Stimulated activated CD8-positive, alpha-beta memory T cell treated with anti-CD3 and anti-CD28 coated beads, Interleukin-7, amount 100 ng/mL, for 24 hours (primary cell): ENCODE measurements around the gene C17orf50.

Experiments
- DNase-seq: peaks from one replicate; pipeline ENCODE4 v3.0.0-alpha.2; 2020; ENCODE audit warnings: low read depth

C17orf50 gene

DNA sequence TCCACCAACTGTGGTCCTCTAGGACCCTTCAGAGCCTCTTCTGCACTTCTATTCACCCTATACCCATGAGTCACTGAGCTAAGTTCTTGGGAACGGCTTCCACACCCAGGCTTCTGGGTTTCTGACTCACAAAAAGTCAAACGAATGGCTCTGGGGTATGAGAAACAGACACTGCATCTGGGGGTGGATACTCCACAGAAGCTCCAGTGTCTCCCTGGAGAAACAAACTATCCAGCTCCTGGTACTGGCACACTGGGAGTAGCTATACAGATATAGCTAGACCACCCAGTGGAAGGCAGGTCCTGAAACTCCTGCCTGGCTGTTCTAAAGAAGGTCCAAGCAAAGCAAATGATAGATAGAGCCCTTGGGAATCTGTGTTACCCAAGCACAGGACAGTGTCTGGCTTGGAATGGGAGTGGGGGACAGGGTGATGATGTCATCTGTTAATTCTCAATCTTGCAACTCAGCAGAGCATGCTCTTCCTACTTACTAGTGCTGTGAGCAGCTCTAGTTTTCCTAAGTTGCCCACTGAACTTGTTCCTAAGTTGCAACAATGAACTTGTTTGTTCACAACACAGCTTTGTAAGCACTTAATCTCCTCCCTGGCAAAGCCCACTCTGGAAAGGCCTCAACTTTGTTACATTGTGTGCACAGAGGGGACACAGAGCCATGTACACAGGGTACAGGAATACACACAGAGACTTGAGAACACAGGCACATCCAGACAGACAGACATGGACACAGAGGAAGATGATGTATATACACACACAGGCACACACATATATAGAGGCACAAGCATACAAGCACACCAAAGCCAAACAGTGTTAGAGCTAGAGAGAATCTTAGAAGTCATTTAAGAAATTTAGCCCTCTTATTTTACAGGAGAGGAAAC is 28.0 kb downstream of the C17orf50 start:
- no peak for DNase-seq

DNA sequence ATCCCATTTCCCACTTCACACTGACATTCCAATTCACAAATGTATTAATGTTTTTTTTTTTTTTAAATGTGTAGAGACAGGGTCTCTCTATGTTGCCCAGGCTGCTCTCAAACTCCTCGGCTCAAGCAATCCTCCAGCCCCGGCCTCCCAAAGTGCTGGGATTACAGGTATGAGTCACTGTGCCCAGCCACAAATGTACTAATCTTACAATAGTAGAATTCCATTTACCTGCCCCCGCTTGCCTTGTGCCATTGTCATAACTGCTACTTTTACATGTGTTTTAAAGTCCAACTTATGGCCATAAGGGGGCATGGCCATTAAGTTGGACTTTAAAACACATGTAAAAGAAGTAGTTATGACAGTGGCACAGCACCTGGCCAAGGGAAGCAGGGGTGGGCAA is 30.2 kb downstream of the C17orf50 start:
- DNase-seq, result no peak

DNA sequence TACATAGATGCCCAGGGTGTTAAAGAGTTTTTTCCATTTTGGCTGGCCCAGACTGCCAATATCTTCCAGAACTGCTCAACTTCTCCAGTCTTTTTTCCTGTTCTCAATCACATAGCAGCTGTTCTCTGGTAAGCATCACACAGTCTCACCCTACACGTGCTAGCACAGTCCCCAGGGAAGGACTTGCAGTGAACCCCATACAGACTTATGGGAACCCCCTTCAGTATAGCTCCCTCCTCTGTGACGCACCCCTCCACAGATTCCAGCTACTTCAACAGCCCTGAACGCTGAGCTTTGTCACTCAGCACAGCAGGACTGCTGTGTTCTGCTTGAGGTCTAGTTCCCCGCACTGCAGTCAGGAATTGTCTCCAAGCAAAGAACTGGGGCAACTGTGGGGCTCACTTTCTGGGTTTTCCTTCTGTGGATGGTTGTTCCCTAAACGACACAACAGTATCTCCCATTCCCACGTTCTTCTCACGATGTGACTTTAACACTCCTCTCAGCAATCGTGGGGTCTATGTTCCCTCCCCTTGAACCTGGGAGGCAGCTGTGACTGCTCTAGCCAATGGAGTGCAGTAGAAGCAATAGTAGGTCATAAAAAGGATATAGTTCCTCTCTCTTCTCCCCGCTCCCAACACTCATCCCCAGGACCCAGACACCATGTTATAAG is 31.1 kb downstream of the C17orf50 start:
- DNase-seq, result no peak

DNA sequence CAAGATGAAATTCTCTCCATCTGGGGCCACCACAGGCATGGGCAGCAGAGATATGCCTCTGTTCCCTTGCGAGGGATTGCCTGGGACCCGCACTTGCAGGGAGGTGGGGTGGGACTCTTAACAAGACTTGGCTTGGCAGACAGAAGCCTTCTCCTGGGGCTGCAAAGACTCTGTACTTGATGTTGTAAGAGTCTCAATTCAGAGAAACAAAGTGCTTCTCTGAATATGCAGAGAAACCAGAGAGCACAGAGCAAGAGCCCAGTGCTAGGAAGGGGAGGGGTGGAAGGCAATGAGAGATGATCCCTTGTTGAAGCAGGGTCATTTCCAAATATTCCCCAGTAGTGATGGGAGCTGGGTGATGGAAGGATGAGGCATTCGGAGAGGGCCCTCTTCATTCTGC is 32.6 kb downstream of the C17orf50 start:
- DNase-seq, result no peak

DNA sequence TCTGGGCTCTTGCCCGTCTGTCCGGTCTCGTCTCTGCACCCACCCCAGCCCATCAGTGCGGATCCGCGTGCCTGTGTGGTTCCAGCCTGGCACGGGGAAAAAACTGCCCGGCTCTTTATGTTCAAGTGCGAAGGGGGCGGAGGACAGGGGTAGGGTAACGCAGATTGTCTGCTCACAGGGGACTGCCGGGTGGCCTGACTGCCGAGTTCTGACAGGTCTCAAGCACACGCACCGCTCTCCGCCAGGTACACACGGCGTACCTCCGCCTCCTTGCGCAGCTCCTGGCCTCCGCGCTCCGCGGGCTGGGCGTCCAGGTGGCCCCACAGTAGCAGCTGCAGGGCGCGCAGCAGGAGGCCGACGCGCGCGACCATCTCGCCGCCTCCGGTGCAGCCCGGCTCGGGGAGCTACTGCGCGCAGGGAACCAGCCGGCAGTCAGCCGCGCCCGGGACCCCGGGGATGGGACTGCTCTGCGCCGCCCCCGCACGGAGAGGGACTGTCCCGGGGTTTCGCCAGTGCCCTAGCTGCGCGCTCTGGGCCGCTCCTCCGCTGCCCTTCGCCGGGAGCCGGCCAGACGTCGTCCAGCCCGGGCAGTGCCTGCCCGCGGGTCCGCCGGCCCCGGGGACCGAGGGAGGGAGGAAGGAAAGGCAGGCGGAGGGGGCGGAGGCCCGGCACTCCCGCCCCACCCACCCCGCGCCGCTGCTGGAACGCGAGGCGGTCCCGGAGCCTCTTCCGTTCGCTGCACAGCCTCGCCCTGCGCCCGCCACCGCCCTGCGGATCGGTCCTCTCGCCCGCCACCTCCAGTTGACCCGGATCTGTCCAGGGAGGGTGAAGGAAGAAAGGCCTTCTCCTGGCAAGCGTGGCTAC is 34.6 kb downstream of the C17orf50 start, which contains the start of gene MMP28:
MMP28 (minus strand) TSS at position 635 of the 864 bp plus-strand sequence; CDS start at position 371, 264 bp downstream.
- DNase-seq, result no peak

DNA sequence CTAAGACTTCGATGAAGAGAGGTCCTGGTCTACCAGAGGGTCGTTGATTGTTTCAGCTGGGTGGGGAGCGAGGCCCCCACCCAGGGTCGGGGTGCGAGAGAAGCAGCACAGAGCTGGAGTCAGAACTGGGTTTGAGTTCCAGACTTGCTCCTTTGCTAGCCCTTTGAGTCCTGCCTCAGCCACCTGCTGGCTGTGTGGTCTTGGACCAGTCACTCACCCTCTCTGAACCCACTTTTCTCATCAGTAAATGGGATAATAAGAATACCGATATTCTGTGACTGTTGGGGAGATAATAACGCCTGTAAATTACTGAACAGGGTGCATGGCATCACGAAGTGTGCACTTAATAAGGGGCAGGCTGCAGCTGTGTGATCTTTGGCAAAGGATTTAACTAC is 35.2 kb downstream of the C17orf50 start:
- no peak for DNase-seq

DNA sequence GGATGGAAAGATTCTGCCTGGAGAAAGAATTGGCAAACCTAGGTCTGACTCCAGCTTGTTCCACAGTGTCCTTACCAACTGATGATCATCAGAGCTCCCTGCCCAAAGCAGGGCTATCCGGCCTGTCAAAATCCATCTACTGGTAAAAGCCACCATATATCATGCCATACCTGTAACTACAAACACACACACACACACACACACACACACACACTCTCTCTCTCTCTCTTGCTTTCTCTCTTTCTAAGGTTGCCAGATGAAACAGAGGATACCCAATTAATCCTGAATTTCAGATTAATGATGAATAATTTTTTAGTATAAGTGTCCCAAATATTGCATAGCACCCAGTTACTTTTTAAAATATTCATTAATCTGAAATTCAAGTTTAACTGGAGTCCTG is 36.3 kb downstream of the C17orf50 start:
- DNase-seq, result no peak

DNA sequence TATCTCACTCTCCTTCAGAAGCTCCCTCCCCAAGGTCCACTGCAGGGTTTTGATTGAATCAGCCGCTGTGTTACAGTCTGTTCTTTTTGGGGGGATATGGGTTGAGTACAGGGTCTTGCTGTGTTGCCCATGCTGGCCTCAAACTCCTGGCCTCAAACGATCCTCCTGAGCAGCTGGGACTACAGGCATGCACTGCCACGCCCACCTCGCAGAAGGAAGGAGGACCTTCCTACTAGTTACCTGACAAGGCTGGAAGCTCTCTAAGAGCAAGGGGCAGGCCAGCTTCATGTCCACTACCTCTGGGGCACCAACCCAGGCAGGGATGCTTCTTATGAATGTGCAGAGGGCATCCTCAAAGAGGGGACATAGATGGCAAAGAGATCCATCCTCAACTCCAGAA is 36.7 kb downstream of the C17orf50 start:
- DNase-seq, result no peak

DNA sequence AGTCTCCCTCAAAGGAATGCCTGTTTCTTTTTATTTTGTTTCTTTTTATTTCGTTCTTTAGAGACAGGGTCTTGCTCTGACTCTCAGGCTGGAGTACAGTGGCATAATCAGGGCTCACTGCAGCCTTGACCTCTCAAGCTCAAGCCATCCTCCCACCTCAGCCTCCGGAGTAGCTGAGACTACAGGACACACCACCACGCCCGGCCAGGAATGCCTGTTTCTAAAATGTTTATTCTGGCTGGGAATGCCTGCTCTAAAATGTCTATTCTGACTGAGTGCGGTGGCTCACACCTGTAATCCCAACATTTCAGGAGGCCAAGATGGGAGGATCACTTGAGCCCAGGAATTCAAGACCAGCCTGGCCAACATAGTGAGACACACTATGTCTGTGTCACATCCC is 37.2 kb downstream of the C17orf50 start:
- no peak for DNase-seq

DNA sequence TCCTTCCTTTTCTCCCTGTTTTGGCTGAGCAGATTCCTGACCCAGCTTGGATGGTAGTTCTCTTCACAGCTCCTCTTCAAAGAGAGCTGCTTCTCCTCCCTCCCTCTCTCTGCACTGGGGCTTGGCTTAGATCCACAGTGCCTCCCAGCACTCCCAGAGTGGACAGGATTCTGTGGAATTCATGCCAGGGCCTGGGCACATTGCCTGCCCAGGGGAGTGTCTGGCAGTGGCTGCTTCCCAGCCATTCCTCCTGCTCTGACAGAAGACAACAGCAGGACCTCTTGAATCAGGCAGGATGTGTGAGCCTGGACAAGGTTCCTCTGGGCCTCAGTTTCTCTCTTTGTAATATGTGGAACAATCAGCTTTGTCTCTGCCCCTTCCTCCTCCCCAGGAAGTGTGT is 39.3 kb downstream of the C17orf50 start:
- DNase-seq, result no peak

DNA sequence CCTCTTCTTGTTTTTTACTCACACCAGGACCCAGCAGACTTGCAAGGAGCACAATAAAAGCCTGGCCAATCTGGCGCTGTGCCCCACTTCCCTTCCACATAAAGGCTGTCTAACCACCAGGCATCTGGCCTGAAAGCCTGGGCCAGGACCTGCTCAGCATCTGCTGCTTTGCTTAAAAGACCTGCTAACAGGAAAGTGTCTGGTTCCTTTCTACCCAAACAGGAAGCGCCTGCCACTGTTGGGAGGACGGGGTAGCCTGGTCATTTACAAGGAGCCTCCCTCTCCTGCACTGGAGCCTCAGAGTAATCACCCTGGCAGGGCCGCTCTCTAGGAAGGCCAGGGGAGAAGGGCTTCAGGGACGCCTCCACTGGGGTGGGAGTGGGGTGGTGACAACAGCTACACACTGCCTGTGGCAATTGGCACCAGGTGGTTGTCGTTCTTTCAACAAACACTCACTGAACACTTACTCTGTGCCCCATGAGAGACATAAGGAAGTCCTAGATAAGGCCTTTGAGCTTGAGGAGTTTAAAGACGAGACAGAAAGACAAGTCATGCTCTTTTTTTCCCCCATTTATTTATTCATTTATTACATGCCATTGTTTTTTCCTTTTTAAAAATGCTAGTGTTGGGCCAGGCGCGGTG is 41.0 kb downstream of the C17orf50 start:
- DNase-seq, result no peak

DNA sequence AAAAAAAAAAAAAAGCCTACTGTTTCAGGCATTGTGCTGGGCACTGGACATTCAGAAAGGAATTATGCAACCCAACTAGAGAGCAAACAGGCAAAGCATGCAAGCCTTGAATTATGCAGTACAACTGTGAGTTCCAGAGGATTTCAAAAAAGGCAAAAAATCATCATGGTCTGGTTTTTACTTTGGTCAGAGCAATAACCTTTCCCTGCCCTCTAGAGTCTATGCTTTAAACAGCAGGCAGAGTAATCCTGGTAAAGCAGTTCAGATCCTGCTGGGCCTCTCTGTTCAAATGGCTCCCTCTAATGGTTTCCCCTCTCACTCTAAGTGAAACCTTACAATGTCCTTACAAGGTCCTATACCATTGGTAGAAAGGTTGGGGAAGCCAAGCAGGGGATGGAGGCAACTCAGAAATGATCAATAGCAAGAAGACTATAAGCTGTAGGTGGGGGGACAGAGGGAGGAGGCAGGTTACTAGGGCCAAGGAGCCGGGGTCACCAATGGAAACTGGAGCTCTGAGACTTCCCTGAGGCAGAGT is 44.0 kb downstream of the C17orf50 start:
- no peak for DNase-seq

DNA sequence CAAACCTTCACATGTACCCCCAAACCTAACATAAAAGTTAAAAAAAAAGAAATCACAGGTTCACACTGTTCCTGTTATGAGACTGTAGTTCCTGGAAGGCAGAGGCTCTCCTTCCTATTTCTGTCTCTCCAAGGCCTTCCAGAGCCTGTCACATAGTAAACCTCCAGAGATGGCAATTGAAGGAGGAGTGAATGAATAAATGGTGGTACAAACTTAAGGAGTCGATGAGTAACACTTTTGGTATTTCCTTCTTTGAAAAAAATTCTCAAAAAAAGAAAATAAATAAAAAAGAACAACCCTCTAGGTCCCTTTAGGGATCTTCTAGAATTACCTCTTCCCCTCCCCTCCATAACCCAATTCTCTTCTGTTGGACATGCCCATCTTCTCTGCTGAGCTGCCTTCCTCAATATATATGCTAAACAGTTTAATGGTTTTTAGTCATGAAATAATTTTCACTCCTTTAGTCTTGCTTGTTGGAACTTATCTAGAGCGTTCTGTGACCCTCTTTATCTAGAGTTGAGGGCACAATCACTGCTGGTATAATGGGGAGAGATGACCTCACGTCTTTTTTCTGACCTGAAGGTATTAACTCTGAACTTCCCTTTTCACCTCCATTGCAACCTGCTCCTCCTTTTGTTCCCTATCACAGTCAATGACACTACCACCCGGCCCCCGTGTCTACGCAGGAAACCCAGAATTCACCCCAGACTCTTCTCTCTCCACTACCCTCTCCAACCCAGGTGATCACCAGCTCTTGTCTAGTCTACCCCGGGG is 46.9 kb downstream of the C17orf50 start:
- no peak for DNase-seq

DNA sequence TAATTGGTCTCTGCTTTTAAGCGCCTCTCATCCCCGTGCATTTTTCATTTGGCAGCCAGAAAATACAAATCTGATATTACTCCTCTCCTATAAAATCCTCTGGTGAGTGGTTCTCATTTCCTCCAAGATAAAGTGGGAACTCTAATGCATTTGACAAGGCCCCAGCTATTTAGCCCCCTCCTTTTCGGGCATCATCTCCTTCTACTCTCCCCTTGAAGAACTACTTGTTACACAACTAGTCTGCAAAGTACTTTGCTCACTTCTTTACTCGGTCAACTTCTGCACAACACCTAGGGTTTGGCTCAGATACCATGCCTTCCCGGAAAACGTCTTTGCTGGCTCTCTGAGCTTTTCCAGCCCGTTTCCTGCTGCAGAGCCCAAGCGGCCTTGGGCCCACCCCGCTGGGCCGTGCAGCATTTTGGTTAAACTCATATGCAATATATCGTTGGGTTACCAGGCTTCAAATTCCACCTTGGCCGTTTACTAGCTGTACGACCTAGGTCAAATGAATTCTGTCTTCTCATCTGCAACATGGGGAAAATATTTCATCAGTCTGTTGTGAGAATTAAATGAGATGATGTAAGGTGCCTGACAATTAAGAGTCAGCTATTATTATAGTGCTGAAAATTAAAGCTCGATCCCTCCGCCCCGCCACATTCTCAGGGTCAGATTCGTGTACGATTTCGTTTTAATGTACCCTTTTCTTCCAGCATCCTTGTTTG is 47.7 kb downstream of the C17orf50 start:
- no peak for DNase-seq

DNA sequence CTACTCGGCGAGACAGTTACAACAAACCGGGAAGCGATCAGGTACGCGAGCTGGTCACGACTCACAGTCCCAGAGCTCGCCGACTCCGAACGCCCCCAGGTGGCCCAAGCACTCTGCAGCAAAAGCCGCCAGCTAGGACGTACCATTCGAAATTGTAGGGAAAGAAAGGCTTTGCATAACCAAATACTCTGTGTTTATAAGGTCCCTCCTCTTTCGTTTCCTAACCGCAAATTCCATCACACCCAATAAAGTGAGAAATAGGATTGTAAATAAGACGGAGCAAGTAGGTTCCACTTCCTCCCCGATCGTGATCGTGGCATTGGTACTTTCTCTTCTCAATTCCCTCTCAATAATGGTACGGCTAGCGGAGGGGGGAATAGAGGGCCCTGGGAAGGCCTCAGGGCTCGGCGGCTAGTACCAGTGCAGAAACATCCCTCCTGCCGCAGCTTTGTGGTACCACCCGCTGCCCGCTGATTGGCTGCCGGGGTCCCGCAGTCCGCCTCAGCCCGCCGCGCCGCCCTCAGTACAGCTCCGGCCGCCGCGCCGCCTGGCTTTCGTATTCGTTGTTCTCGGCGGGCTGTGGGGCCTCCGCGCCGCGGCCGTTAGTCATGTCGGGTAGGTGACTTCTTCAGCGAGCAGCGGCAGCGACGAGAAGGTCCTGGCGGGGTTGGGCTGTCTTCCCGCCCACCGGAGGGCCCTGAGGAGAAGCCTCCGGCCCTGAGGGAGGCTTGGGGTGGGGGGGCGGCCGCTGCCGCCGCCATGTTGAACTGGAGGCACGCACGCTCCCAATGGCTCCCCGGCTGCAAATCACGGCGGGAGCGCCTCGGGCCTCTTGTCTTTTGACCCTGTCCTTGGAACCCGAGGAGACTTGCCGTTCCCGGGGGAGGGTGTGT is 48.5 kb downstream of the C17orf50 start, which contains the start of gene TAF15:
TAF15 (plus strand) TSS at position 523 of the 893 bp plus-strand sequence; CDS start at position 609, 86 bp downstream.
- DNase-seq, result peak; percentile 89

DNA sequence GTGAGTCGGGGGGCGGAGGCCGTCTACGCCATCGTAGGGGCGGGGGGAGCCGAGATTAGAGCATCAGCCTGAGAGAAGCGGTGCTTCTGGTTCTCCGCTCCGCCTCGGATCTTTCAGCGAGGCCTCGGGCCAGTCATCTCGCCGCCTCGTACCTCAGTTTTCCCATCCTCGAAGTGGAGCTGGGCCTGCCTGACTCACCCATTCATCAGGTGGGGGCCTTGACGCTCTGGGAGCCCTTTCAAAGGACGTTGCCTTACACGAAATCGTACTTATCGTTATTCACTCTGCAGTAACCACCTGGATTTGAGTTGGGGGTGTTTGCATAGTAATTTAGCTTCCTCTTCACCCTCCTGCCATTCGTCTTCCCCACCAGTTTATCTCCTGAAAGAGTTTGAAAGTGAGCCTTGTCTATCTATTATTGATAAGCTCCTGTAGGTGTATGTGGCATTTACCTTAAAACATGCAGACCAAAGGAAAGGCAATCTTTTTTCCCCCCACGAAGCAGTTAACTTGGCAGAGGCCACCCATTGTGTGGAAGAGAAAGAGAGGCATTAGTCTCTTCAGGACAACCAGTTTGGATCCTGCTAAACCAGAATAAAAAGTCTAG is 49.3 kb downstream of the C17orf50 start:
- no peak for DNase-seq

DNA sequence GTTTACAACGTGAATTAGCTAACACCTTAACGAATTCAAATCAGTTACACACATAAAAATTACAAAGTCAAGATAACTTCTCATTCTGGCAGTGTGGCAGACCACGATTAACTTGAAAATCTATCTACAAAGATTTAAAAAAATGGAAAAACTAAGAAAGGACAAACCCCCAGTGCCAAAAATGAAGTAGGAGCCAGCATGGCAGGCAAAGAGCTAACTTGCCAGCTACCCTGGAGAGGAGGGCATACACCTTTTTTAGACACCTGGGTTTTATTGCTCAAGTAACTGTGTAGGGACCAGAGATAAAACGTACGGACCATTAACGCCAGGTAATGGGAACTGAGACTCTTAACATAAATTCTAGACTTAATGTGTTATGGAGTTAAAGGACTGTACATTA is 51.1 kb downstream of the C17orf50 start:
- DNase-seq, result no peak

DNA sequence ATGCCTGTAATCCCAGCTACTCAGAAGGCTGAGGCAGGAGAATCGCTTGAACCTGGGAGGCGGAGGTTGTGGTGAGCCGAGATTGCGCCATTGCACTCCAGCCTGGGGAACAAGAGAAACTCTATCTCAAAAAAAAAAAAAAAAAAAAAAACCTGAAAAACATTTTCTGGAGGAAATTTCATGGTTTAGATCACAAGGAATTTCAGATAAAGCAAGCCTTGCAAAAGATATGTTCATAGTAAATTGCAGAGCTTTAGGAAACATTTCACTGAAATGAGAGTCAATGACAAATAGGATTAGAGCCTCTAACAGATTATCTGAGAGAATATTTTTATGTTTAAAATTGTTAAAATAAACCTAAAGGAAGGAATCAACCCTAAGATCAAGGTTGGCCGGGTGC is 51.8 kb downstream of the C17orf50 start:
- DNase-seq, result no peak
